Measurements from ENCODE around the gene GLT6D1.

DNA sequence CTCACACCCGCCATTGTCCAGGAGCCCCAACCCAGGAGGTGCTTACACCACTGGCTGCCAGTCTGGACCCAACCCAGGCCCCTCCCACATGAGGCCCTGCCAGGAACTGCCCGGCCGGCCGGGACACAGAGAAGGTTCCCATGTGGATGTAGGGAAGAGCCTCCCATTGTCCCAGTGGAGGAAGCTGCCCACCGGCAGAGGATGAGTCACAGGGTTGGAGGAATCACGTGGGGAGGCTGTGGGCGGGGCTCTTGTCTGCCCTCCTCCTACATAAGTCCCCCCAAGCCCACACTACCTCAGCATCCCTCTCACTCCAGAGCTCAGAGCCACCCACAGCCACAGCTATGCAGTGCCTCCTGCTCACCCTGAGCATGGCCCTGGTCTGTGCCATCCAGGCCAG is 51.7 kb downstream of the GLT6D1 start:
- TF ChIP-seq, protein P1, sequence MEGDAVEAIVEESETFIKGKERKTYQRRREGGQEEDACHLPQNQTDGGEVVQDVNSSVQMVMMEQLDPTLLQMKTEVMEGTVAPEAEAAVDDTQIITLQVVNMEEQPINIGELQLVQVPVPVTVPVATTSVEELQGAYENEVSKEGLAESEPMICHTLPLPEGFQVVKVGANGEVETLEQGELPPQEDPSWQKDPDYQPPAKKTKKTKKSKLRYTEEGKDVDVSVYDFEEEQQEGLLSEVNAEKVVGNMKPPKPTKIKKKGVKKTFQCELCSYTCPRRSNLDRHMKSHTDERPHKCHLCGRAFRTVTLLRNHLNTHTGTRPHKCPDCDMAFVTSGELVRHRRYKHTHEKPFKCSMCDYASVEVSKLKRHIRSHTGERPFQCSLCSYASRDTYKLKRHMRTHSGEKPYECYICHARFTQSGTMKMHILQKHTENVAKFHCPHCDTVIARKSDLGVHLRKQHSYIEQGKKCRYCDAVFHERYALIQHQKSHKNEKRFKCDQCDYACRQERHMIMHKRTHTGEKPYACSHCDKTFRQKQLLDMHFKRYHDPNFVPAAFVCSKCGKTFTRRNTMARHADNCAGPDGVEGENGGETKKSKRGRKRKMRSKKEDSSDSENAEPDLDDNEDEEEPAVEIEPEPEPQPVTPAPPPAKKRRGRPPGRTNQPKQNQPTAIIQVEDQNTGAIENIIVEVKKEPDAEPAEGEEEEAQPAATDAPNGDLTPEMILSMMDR (conservative IDR thresholded peaks at IDR 0.05): no peak
- TF ChIP-seq ZFX (IDR thresholded peaks at IDR 0.05): no peak
